G401 (cell line): Measurements from ENCODE around the gene UBE2E2. TPM values are rescaled to one million over a fixed set of nuclear protein-coding genes. Genes with fewer than 3 reads are reported as not detected.
A peak's percentile ranks its signal among the peaks of the same experiment; 100 is the strongest.

ENCODE experiments used
- DNase-seq: peaks from one replicate; pipeline ENCODE4 v3.0.0-alpha.2; 2015; ENCODE audit warnings: low spot score
- in situ Hi-C: cut with HindIII; loops from 2 replicates; pipeline ENCODE4 v1.10.0; 2016; ENCODE audit warnings: low sequenced_read_pairs, mixed read lengths
- total RNA-seq: library from RNA; depleted of rRNA; stranded (reverse); fragments of >200 nt; shearing (Covaris generic); gene quantifications from 2 replicates; pipeline ENCODE4 v1.2.3, GENCODE V29; 2014

UBE2E2 gene
- total RNA-seq, 1 experiment from 2014 or later, result not detected

GRCh38 chr3:23587513-23587912 is 384.4 kb downstream of the UBE2E2 start:
- no peak for DNase-seq
- in situ Hi-C loops, result no loop called here

GRCh38 chr3:23588547-23588946 is 385.4 kb downstream of the UBE2E2 start:
- in situ Hi-C loops, result no loop called here
- no peak for DNase-seq

GRCh38 chr3:23589602-23590001 is 386.5 kb downstream of the UBE2E2 start:
- in situ Hi-C loops, result no loop called here
- no peak for DNase-seq

- in situ Hi-C loops, result no loop called here
- DNase-seq, result no peak
Measured at GRCh38 chr3:23590424-23591273, 387.5 kb downstream of the UBE2E2 start.

- in situ Hi-C loops, result no loop called here
- no peak for DNase-seq
Measured at GRCh38 chr3:23591374-23591773, 388.2 kb downstream of the UBE2E2 start.

- no peak for DNase-seq
- in situ Hi-C loops, result no loop called here
Measured at GRCh38 chr3:23592961-23593931, 390.1 kb downstream of the UBE2E2 start.

- no peak for DNase-seq
- in situ Hi-C loops, result no loop called here
Measured at GRCh38 chr3:23594066-23594465, 390.9 kb downstream of the UBE2E2 start.

GRCh38 chr3:23594894-23595670 is 392.0 kb downstream of the UBE2E2 start:
- in situ Hi-C loops, result no loop called here

GRCh38 chr3:23595851-23596250 is 392.7 kb downstream of the UBE2E2 start:
- DNase-seq, result no peak
- in situ Hi-C loops, result no loop called here

More at GRCh38 chr3:23594894-23595670, 392.0 kb downstream of the UBE2E2 start:
- DNase-seq, result no peak

- in situ Hi-C loops, result no loop called here
- no peak for DNase-seq
Measured at GRCh38 chr3:23600167-23600871, 397.2 kb downstream of the UBE2E2 start.

- in situ Hi-C loops, result no loop called here
- DNase-seq, result peak; percentile 62
Measured at GRCh38 chr3:23601091-23601822, 398.1 kb downstream of the UBE2E2 start.

- no peak for DNase-seq
- in situ Hi-C loops, result no loop called here
Measured at GRCh38 chr3:23602971-23603370, 399.8 kb downstream of the UBE2E2 start.

- in situ Hi-C loops, result no loop called here
- no peak for DNase-seq
Measured at GRCh38 chr3:23607184-23607847, 404.2 kb downstream of the UBE2E2 start.

GRCh38 chr3:23608650-23609049 is 405.5 kb downstream of the UBE2E2 start:
- in situ Hi-C loops, result no loop called here
- DNase-seq, result no peak

- DNase-seq, result no peak
Measured at GRCh38 chr3:23611737-23612295, 408.7 kb downstream of the UBE2E2 start.

GRCh38 chr3:23612296-23612891 is 409.3 kb downstream of the UBE2E2 start:
- DNase-seq, result no peak
- in situ Hi-C loops, result no loop called here

More at GRCh38 chr3:23611737-23612295, 408.7 kb downstream of the UBE2E2 start:
- in situ Hi-C loops, result no loop called here

- DNase-seq, result no peak
- in situ Hi-C loops, result no loop called here
Measured at GRCh38 chr3:23615068-23615467, 411.9 kb downstream of the UBE2E2 start.
